ENCODE measurements around the gene TEPSIN. TPM values are rescaled to one million over a fixed set of nuclear protein-coding genes. Genes with fewer than 3 reads are reported as not detected.
"Not testable (repeated sequence)": the region's sequence is repeated elsewhere in the genome, so short reads cannot be mapped to it uniquely, and the experiment has no call there.

The TEPSIN gene
- total RNA-seq, 1 donor from 2014 or later, result 42.3 TPM

GRCh38 chr17:81230043-81230820, 8.6 kb downstream of the TEPSIN start:
- no peak for DNase-seq (ENCODE audit: extremely low spot score, unreplicated experiment)
- H3K4me1 Mint-ChIP-seq (ENCODE audit: unreplicated experiment), result no peaks in the 10 kb centered on the region
- peaks cover 20% of the 10 kb centered on the region for H3K36me3 Mint-ChIP-seq (ENCODE audit: unreplicated experiment)
- no peak overlapping the region for H3K4me3 Mint-ChIP-seq (ENCODE audit: unreplicated experiment)
- H3K9me3 Mint-ChIP-seq (ENCODE audit: unreplicated experiment), result no peaks in the 10 kb centered on the region
- peak; percentile 34 for TF ChIP-seq CTCF (IDR thresholded peaks at IDR 0.05)
- H3K27me3 Mint-ChIP-seq (ENCODE audit: unreplicated experiment), result no peaks in the 10 kb centered on the region
- H3K27ac Mint-ChIP-seq (ENCODE audit: unreplicated experiment), result no peak overlapping the region

GRCh38 chr17:81229666-81229920, 9.3 kb downstream of the TEPSIN start:
- H3K27me3 Mint-ChIP-seq (ENCODE audit: unreplicated experiment), result no peaks in the 10 kb centered on the region
- TF ChIP-seq CTCF (IDR thresholded peaks at IDR 0.05), result no peak
- no peak overlapping the region for H3K4me3 Mint-ChIP-seq (ENCODE audit: unreplicated experiment)
- H3K4me1 Mint-ChIP-seq (ENCODE audit: unreplicated experiment), result no peaks in the 10 kb centered on the region
- H3K9me3 Mint-ChIP-seq (ENCODE audit: unreplicated experiment), result no peaks in the 10 kb centered on the region
- DNase-seq (ENCODE audit: extremely low spot score, unreplicated experiment), result no peak
- peaks cover 20% of the 10 kb centered on the region for H3K36me3 Mint-ChIP-seq (ENCODE audit: unreplicated experiment)
- no peak overlapping the region for H3K27ac Mint-ChIP-seq (ENCODE audit: unreplicated experiment)

- H3K27ac Mint-ChIP-seq (ENCODE audit: unreplicated experiment), result no peak overlapping the region
- no peak for DNase-seq (ENCODE audit: extremely low spot score, unreplicated experiment)
- H3K36me3 Mint-ChIP-seq (ENCODE audit: unreplicated experiment), result peaks cover 20% of the 10 kb centered on the region
- H3K27me3 Mint-ChIP-seq (ENCODE audit: unreplicated experiment), result no peaks in the 10 kb centered on the region
- no peak overlapping the region for H3K4me3 Mint-ChIP-seq (ENCODE audit: unreplicated experiment)
- H3K4me1 Mint-ChIP-seq (ENCODE audit: unreplicated experiment), result no peaks in the 10 kb centered on the region
- TF ChIP-seq CTCF (IDR thresholded peaks at IDR 0.05), result no peak
- no peaks in the 10 kb centered on the region for H3K9me3 Mint-ChIP-seq (ENCODE audit: unreplicated experiment)
Measured at GRCh38 chr17:81228834-81229665, 9.8 kb downstream of the TEPSIN start.

- TF ChIP-seq CTCF (IDR thresholded peaks at IDR 0.05), result no peak
- no peak for DNase-seq (ENCODE audit: extremely low spot score, unreplicated experiment)
- no peak overlapping the region for H3K27ac Mint-ChIP-seq (ENCODE audit: unreplicated experiment)
- H3K4me1 Mint-ChIP-seq (ENCODE audit: unreplicated experiment), result peaks cover 5% of the 10 kb centered on the region
- peaks cover 20% of the 10 kb centered on the region for H3K36me3 Mint-ChIP-seq (ENCODE audit: unreplicated experiment)
- no peak overlapping the region for H3K4me3 Mint-ChIP-seq (ENCODE audit: unreplicated experiment)
- no peaks in the 10 kb centered on the region for H3K9me3 Mint-ChIP-seq (ENCODE audit: unreplicated experiment)
- no peaks in the 10 kb centered on the region for H3K27me3 Mint-ChIP-seq (ENCODE audit: unreplicated experiment)
Measured at GRCh38 chr17:81228420-81228819, 10.4 kb downstream of the TEPSIN start.

GRCh38 chr17:81227630-81228029, 11.2 kb downstream of the TEPSIN start:
- not testable (repeated sequence) for DNase-seq (ENCODE audit: extremely low spot score, unreplicated experiment); H3K27me3 Mint-ChIP-seq (ENCODE audit: unreplicated experiment); H3K27ac Mint-ChIP-seq (ENCODE audit: unreplicated experiment); H3K4me1 Mint-ChIP-seq (ENCODE audit: unreplicated experiment); H3K4me3 Mint-ChIP-seq (ENCODE audit: unreplicated experiment); H3K9me3 Mint-ChIP-seq (ENCODE audit: unreplicated experiment)
- H3K36me3 Mint-ChIP-seq (ENCODE audit: unreplicated experiment), result peaks cover 20% of the 10 kb centered on the region

Data from osteocyte (in vitro differentiated cells).